ENCODE measurements around the gene MAST2.

The MAST2 gene

GRCh38 chr1:45995298-45995697 is 191.9 kb downstream of the MAST2 start:
- no peak for DNase-seq

- DNase-seq = no peak
Observed at GRCh38 chr1:45998020-45998617, 194.7 kb downstream of the MAST2 start.

- DNase-seq = no peak
Observed at GRCh38 chr1:45999507-45999906, 196.1 kb downstream of the MAST2 start.

GRCh38 chr1:46001081-46001785 is 197.8 kb downstream of the MAST2 start:
- peak; percentile 11 for DNase-seq

- DNase-seq = no peak
Observed at GRCh38 chr1:46002551-46003150, 199.2 kb downstream of the MAST2 start.

- DNase-seq = peak; percentile 11
Observed at GRCh38 chr1:46003315-46003714, 199.9 kb downstream of the MAST2 start.

- no peak for DNase-seq
Observed at GRCh38 chr1:46004492-46004891, 201.1 kb downstream of the MAST2 start.

- DNase-seq = no peak
Observed at GRCh38 chr1:46005594-46005993, 202.2 kb downstream of the MAST2 start.

- no peak for DNase-seq
Observed at GRCh38 chr1:46008585-46008984, 205.2 kb downstream of the MAST2 start.

GRCh38 chr1:46010611-46011010 is 207.2 kb downstream of the MAST2 start:
- no peak for DNase-seq

GRCh38 chr1:46011121-46011695 is 207.8 kb downstream of the MAST2 start:
- DNase-seq = no peak

GRCh38 chr1:46012236-46012635 is 208.8 kb downstream of the MAST2 start:
- DNase-seq = no peak

- no peak for DNase-seq
Observed at GRCh38 chr1:46013581-46013980, 210.2 kb downstream of the MAST2 start.

- DNase-seq = peak; percentile 11
Observed at GRCh38 chr1:46017876-46018503, 214.6 kb downstream of the MAST2 start.

- DNase-seq = no peak
Observed at GRCh38 chr1:46019348-46019747, 215.9 kb downstream of the MAST2 start.

GRCh38 chr1:46020010-46020409 is 216.6 kb downstream of the MAST2 start:
- DNase-seq = no peak

GRCh38 chr1:46021046-46021996 is 217.9 kb downstream of the MAST2 start:
- DNase-seq = no peak

GRCh38 chr1:46026531-46026930 is 223.1 kb downstream of the MAST2 start:
- no peak for DNase-seq

- no peak for DNase-seq
Observed at GRCh38 chr1:46027788-46028573, 224.6 kb downstream of the MAST2 start.

- DNase-seq = no peak
Observed at GRCh38 chr1:46030074-46030870, 226.9 kb downstream of the MAST2 start.
